ENCODE data around the gene SLC38A11.

DNA sequence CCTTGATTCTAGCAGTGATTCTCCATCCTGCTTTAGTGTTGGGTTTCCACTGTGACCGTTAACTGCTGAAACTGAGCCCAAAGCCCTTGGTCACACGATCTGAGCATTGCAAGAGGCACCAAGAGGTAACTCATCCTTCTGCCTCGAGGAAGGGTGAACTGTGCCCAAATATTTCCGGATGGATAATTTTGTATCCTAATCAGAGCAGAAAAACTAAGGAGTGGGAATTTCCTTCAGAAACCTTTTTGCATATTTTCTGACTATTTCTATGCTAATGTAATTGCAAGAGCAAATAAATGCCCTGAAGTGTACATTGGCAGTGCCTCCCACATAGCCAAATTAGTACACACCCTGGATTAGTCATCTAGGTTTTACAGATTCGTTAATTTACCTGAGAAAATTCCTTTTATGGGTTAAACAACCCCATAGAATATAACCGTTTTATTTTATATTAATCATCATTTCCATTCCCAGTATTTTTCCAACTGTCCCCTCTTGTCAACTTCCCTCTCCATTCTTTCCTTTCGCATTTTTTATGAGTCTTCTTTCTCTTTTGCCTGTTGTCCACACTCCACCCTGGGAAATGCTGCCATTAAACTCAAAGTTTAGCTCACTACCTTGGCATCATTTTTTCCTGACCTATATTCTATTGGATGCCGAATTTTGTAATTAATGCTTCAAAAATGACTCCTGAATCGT is 82.0 kb downstream of the SLC38A11 start:
- TF ChIP-seq CTCF (tag by site-specific recombination; IDR thresholded peaks at IDR 0.05) (no peak), ZEB2 (tag by site-specific recombination; IDR thresholded peaks at IDR 0.05) (no peak), ZNF558 (tag by site-specific recombination; IDR thresholded peaks at IDR 0.05) (no peak), ZFP41 (tag by site-specific recombination; IDR thresholded peaks at IDR 0.05; ENCODE audit: borderline replicate concordance) (no peak), ZNF658 (tag by site-specific recombination; IDR thresholded peaks at IDR 0.05) (no peak), ZIC2 (tag by site-specific recombination; IDR thresholded peaks at IDR 0.05) (no peak), YY1 (tag by site-specific recombination; IDR thresholded peaks at IDR 0.05) (no peak)
- TF ChIP-seq, protein P1, sequence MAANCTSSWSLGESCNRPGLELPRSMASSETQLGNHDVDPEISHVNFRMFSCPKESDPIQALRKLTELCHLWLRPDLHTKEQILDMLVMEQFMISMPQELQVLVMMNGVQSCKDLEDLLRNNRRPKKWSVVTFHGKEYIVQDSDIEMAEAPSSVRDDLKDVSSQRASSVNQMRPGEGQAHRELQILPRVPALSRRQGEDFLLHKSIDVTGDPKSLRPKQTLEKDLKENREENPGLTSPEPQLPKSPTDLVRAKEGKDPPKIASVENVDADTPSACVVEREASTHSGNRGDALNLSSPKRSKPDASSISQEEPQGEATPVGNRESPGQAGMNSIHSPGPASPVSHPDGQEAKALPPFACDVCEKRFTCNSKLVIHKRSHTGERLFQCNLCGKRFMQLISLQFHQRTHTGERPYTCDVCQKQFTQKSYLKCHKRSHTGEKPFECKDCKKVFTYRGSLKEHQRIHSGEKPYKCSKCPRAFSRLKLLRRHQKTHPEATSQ (tag by site-specific recombination; IDR thresholded peaks at IDR 0.05): no peak
